GM12872 (cell line): Measurements from ENCODE around the gene RPS6KA2.

Experiments used
- TF ChIP-seq, protein P1 (sequence below): IDR thresholded peaks from 3 replicates; pipeline ENCODE4 v1.5.1; 2011; ENCODE audit warnings: low read depth, mild to moderate bottlenecking, low read length, moderate library complexity; ENCODE audit not compliant: insufficient read depth

Gene RPS6KA2

DNA sequence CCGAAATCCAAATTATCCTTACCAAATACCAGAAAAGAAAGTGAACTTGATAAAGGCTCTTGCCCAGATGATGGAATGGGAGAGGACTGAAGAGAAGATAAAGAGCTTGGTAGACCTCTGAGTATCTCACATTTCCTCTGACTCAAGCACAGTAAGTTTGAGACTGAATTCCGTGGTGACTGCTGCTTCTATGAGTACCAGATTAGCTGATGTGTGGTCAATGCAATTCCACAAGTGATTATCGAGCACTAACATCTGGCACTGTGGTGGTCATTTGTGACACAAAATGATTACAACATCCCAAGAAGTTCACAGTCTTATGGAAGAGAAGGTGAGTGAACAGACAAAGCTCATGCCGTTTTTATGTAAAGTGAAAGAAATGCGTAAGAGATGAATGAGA is 2.6 kb upstream of the RPS6KA2 start:
- TF ChIP-seq, protein P1, sequence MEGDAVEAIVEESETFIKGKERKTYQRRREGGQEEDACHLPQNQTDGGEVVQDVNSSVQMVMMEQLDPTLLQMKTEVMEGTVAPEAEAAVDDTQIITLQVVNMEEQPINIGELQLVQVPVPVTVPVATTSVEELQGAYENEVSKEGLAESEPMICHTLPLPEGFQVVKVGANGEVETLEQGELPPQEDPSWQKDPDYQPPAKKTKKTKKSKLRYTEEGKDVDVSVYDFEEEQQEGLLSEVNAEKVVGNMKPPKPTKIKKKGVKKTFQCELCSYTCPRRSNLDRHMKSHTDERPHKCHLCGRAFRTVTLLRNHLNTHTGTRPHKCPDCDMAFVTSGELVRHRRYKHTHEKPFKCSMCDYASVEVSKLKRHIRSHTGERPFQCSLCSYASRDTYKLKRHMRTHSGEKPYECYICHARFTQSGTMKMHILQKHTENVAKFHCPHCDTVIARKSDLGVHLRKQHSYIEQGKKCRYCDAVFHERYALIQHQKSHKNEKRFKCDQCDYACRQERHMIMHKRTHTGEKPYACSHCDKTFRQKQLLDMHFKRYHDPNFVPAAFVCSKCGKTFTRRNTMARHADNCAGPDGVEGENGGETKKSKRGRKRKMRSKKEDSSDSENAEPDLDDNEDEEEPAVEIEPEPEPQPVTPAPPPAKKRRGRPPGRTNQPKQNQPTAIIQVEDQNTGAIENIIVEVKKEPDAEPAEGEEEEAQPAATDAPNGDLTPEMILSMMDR: no peak

DNA sequence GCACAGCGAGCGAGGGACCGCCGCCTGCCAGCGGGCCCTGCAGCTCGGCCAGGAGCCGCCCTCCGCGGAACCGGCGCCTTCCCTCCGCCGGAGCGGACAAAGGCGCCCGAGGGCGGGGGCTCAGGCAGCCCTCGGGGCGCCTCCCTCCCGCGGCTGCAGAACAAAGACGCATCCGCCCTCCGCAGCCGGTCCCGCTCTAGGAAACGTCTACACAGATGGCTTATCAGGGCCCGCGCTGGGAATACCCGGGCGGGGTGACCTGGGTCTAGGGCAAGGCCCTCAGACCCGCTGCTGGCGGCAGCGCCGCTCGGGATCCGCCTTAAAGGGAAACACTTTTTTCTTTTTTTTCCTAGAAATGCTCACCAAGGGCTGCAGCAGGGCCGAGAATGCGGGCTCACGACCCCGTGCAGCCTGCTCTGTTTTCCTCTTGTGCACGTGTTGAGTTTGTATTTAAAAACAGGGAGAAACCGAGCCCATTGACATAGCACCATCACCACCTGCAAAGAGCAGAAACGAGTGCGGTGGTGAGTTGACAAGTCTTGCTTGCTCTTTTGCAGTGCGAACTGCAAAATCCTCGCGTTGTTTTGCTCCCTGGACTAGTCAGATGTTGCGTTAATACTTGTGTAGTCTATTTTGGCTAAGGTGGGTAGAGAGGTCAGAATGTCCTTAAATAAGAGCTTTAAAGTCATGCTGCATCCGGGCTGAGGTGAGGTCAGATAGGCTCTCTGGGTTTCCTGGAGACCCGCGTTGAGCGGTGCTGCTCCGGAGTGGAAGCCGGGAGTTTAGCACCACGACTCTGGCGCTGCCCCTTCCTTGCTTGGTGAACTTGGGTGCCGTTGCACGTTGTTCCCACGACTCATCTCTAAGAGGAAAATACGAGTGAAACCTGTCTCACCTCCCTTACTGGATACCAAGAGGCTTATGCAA is 1.1 kb upstream of the RPS6KA2 start:
- TF ChIP-seq, protein P1: no peak

DNA sequence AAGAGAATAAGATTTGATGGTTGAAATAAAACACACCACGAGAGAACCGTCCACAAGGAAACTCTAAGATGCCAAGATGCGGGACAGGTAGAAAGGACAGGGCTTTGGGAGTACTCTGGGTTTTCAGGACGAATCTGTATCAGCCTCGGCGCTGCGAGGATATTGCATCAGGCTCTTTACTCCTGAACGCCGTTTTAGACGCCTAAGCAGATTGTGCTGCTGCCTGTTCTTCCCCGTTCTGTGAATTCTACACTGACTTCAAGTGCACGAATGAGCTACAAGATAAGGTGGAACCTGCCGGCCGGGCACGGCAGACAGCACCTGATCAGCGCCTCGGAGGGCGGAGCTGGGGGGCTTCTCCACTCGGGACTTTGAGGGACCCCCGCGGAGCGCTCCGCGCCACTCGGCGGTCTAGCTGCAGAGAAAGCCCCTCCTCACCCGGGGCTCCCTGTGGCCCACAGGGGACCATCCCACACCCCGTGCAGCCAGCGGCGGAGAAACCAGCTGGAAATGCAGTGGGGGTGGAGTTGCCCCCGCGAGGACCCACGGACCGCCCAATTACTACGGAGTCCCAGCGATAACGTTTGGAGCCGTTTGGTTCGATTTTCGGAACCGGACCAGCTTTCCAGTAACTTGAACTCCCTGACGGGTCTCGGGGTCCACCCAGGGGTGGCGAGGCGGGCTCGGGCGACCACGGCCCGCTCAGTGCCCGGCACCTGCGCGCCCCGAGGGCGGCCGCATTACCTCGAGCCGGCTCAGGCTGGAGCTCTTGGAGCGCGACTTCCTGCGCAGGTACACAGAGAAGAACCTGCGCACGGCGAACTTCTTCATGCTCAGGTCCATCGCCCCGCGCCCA is 646 bp downstream of the RPS6KA2 start:
- TF ChIP-seq, protein P1: no peak

DNA sequence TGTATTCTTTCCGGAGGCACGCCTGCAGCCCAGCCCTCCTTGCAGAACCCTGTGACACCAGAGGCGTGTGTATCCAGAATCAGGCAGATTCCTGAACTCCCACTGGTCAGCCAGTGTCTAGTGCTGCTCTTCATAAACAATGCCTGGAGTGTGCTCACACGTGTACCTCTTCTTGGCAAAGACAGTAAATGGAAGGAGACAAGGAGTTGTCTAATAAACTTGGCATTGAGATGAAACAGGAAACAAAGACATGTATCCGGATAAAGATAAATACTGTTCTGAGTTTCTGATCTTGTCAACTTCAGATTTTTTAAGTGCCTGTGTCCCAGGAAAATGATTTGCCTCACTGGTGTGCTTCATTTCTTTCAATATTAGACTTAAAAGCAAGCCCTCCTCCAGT is 1.7 kb downstream of the RPS6KA2 start:
- TF ChIP-seq, protein P1: no peak

DNA sequence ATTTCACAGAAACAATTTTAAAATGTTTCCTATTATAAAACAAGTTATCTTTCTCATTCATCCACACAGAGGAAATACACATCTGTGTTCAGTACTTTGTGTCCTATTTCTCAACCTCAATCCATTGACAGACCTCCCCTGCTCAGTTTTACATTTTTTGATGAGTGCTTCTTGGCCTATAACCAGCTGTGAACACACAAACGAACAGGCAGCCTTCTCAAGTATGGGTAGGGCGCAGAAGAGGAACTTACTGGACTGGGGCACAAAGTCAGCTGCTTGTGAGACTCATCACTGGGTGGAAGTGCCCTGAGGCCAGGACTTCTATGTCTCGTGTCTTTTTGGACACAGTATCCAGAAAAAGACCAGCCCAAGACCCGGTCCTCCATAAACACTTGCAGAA is 2.8 kb downstream of the RPS6KA2 start:
- TF ChIP-seq, protein P1: no peak

DNA sequence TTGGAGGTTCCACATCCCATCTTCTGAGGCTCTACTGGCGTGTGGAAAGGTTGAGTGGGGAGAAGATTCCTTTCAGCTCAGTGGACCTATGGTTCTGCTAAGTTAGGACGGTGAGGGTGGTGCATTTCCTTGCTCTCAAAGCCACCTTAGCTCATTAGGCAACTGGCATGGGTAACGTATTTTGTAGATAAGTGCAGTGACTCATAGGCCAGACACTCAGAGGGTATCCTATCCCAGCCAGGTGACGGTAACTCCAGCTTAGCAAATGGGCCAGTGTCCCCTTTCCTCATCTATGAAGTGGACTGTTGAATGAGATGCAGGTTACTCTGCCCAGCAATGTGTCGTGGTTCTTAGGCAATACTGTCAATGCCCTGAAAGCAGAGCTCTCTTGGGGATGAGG is 3.7 kb downstream of the RPS6KA2 start:
- TF ChIP-seq, protein P1: no peak

DNA sequence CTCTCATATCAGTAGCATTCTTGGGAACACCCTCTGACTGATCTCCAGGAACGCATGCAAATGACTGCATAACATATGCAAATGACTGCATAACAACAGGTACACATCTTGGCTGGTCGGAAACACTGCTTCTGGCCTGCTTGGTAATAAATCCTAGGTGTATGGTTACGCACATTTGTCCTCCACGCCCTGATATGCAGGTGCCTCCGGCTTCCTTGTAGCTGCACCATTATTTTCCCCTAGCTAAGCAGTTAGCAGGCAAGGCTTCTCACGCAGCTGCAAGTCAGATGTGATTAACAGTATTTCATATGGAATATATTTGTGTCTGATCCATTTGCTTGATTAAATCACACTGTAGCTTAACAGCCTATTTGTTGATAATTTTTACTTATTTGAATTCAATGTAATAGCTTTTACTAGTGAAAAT is 5.9 kb downstream of the RPS6KA2 start:
- TF ChIP-seq, protein P1: no peak
